Keratinocyte (primary cell): ENCODE results near the gene DLG2. TPM values are rescaled to one million over a fixed set of nuclear protein-coding genes. Genes with fewer than 3 reads are reported as not detected.

ENCODE experiments used
- DNase-seq: peaks from one replicate; pipeline ENCODE4 v3.0.0-alpha.2; 2011; ENCODE audit warnings: low read depth, missing footprints, low spot score
- FAIRE-seq: peaks from 2 replicates; lab custom pipeline; 2011; peaks lifted over from hg19 to GRCh38; lab: Jason Lieb, UNC
- H2AFZ ChIP-seq: 2 replicates; pipeline ENCODE4 v1.6.0; 2012; ENCODE audit warnings: low read length, control low read depth, inconsistent platforms; ENCODE audit not compliant: control insufficient read depth
- H3K27ac ChIP-seq: 2 replicates; pipeline ENCODE4 v1.5.1; 2011; ENCODE audit warnings: low read length; ENCODE audit not compliant: control insufficient read depth, insufficient read depth
- H3K27me3 ChIP-seq: 3 replicates; pipeline ENCODE4 v1.6.0; 2011; ENCODE audit warnings: low read length; ENCODE audit not compliant: control insufficient read depth, insufficient read depth; ENCODE audit errors: extremely low read depth
- H3K36me3 ChIP-seq, 2 experiments: 2 replicates in 1 of 2; 3 replicates in 1 of 2; pipeline ENCODE4 v1.5.1; 2011; ENCODE audit warnings: low read length in 2 of 2, mild to moderate bottlenecking in 1 of 2; ENCODE audit not compliant: control insufficient read depth in 2 of 2, insufficient read depth in 2 of 2; ENCODE audit errors: extremely low read depth in 1 of 2
- H3K4me1 ChIP-seq: 3 replicates; pipeline ENCODE4 v1.5.1; 2011; ENCODE audit warnings: low read length; ENCODE audit not compliant: control insufficient read depth, insufficient read depth; ENCODE audit errors: extremely low read depth
- H3K4me2 ChIP-seq: 3 replicates; pipeline ENCODE4 v1.6.0; 2011; ENCODE audit warnings: low read depth, low read length; ENCODE audit not compliant: control insufficient read depth, insufficient read depth; ENCODE audit errors: extremely low read depth
- H3K4me3 ChIP-seq, 3 experiments: fragments of 200-600 bp in 1 of 3; sonication (generic) in 1 of 3; 2 replicates in 2 of 3; 3 replicates in 1 of 3; pipeline ENCODE4 v1.5.1; 2011 to 2016; ENCODE audit warnings: low read length in 3 of 3, mild to moderate bottlenecking in 3 of 3, control low read depth in 2 of 3, inconsistent platforms in 1 of 3, low read depth in 1 of 3, mixed read lengths in 1 of 3, mixed run types in 1 of 3, moderate library complexity in 1 of 3; ENCODE audit not compliant: control insufficient read depth in 2 of 3, insufficient read depth in 2 of 3; ENCODE audit errors: extremely low read depth in 1 of 3
- H3K79me2 ChIP-seq: 2 replicates; pipeline ENCODE4 v1.6.0; 2012; ENCODE audit warnings: low read length; ENCODE audit not compliant: control insufficient read depth, insufficient read depth
- H3K9ac ChIP-seq: 3 replicates; pipeline ENCODE4 v1.6.0; 2011; ENCODE audit warnings: low read length; ENCODE audit not compliant: control insufficient read depth, insufficient read depth; ENCODE audit errors: extremely low read depth
- H3K9me1 ChIP-seq: 3 replicates; pipeline ENCODE4 v1.6.0; 2011; ENCODE audit warnings: low read length; ENCODE audit not compliant: control insufficient read depth, insufficient read depth; ENCODE audit errors: extremely low read depth
- H3K9me3 ChIP-seq: 2 replicates; pipeline ENCODE4 v1.5.1; 2012; ENCODE audit warnings: low read depth, low read length; ENCODE audit not compliant: control insufficient read depth
- H4K20me1 ChIP-seq: 3 replicates; pipeline ENCODE4 v1.6.0; 2011; ENCODE audit warnings: low read length; ENCODE audit not compliant: control insufficient read depth, insufficient read depth; ENCODE audit errors: extremely low read depth
- EZH2 ChIP-seq: IDR thresholded peaks from one replicate; pipeline ENCODE4 v1.6.1; 2012; ENCODE audit warnings: inconsistent platforms, mild to moderate bottlenecking, low read length, moderate library complexity
- dilution Hi-C: fragments of 300-500 bp; cut with MboI; formaldehyde crosslinking; loops from one replicate; pipeline ENCODE4 v1.7.0; 2020; ENCODE audit warnings: low sequenced_read_pairs; ENCODE audit not compliant: extremely low pct_ligation_motif_present
- polyA plus RNA-seq, 5 experiments: library from polyadenylated mRNA; depleted of rRNA in 3 of 5; stranded (reverse) in 3 of 5; stranded (forward) in 1 of 5; unstranded in 1 of 5; fragments of >200 nt; gene quantifications; 1 replicate in 1 of 5; 2 replicates in 3 of 5; 3 replicates in 1 of 5; pipeline versions ENCODE4 v1.2.1 to v1.2.3, GENCODE V29; 2011 to 2012; ENCODE audit warnings: missing spikeins in 2 of 5, low read depth in 1 of 5, low replicate concordance in 1 of 5
- TF ChIP-seq, protein P1 (sequence below), 3 experiments: IDR thresholded peaks in 1 of 3; conservative IDR thresholded peaks in 1 of 3; optimal IDR thresholded peaks in 1 of 3; 2 replicates in 2 of 3; 3 replicates in 1 of 3; pipeline versions ENCODE3 to v1.5.1; 2011; ENCODE audit warnings: low read length in 3 of 3, mild to moderate bottlenecking in 3 of 3, moderate library complexity in 2 of 3, control low read depth in 1 of 3, inconsistent platforms in 1 of 3; ENCODE audit not compliant: insufficient read depth in 2 of 3; ENCODE audit errors: extremely low read depth in 1 of 3

The DLG2 gene
- polyA plus RNA-seq, 1 donor (not counting 4 experiments of a cell fraction or from before 2014, with no cell fraction given) = 0.55 TPM

DNA sequence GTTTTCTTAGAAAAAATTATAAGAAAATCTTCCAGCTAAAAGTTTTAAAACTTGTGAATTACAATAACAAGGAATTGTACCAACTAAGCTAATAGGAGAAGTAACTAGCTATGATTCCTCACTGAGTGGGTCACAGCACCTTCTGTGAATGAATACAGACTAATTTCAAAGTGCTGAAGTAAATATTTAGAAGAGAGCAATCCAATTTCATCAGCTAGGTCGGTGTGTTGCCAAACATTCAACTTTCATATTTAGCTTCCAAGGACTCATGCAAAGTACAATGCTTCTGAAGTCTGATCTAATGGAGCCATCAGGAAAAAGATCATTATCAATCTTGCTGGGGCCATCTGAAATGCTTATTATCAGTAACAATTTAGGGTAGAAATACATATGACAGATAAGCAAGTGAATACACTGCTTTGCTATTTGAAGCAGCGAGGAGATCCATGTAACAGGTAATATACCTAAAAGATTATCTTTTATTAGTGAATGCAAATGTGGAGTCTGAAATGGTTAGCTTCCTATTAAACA lies 1590.4 kb downstream of the DLG2 start:
- Histone ChIP-seq H4K20me1 (no peaks in the 10 kb centered on the region), H3K9ac (no peak overlapping the region), H3K9me3 (no peaks in the 10 kb centered on the region), H3K27ac (no peak overlapping the region), H2AFZ (no peak overlapping the region), H3K9me1 (no peaks in the 10 kb centered on the region), H3K4me1 (no peaks in the 10 kb centered on the region), H3K79me2 (no peaks in the 10 kb centered on the region), H3K36me3 (no peaks in the 10 kb centered on the region), H3K4me2 (no peak overlapping the region), H3K4me3 (no peak overlapping the region), H3K27me3 (no peaks in the 10 kb centered on the region)
- FAIRE-seq = no peak
- no peak for DNase-seq
- no peak for TF ChIP-seq EZH2
- TF ChIP-seq, protein P1, sequence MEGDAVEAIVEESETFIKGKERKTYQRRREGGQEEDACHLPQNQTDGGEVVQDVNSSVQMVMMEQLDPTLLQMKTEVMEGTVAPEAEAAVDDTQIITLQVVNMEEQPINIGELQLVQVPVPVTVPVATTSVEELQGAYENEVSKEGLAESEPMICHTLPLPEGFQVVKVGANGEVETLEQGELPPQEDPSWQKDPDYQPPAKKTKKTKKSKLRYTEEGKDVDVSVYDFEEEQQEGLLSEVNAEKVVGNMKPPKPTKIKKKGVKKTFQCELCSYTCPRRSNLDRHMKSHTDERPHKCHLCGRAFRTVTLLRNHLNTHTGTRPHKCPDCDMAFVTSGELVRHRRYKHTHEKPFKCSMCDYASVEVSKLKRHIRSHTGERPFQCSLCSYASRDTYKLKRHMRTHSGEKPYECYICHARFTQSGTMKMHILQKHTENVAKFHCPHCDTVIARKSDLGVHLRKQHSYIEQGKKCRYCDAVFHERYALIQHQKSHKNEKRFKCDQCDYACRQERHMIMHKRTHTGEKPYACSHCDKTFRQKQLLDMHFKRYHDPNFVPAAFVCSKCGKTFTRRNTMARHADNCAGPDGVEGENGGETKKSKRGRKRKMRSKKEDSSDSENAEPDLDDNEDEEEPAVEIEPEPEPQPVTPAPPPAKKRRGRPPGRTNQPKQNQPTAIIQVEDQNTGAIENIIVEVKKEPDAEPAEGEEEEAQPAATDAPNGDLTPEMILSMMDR (optimal IDR thresholded peaks at IDR 0.05 in 1 of 3, IDR thresholded peaks at IDR 0.05 in 1 of 3, conservative IDR thresholded peaks at IDR 0.05 in 1 of 3; ENCODE audit: extremely low read depth in 1 of 3, insufficient read depth in 2 of 3, low read length in 3 of 3) = no peak
- dilution Hi-C loops = no loop called here

GRCh38 chr11:84035645-84036044 lies 1591.5 kb downstream of the DLG2 start:
- FAIRE-seq = no peak
- no peak overlapping the region for H3K4me2 ChIP-seq

More at GRCh38 chr11:84035645-84036044, 1591.5 kb downstream of the DLG2 start:
- no peaks in the 10 kb centered on the region for H3K27me3 ChIP-seq
- dilution Hi-C loops = no loop called here
- no peak for TF ChIP-seq EZH2
- TF ChIP-seq, protein P1 (optimal IDR thresholded peaks at IDR 0.05 in 1 of 3, IDR thresholded peaks at IDR 0.05 in 1 of 3, conservative IDR thresholded peaks at IDR 0.05 in 1 of 3; ENCODE audit: extremely low read depth in 1 of 3, insufficient read depth in 2 of 3, low read length in 3 of 3) = no peak
- no peak for DNase-seq
- H3K79me2 ChIP-seq = no peaks in the 10 kb centered on the region
- no peak overlapping the region for H3K27ac ChIP-seq
- no peaks in the 10 kb centered on the region for H3K4me1 ChIP-seq
- no peaks in the 10 kb centered on the region for H3K9me3 ChIP-seq
- no peak overlapping the region for H3K9ac ChIP-seq
- H3K36me3 ChIP-seq = no peaks in the 10 kb centered on the region
- no peak overlapping the region for H2AFZ ChIP-seq
- no peak overlapping the region for H3K4me3 ChIP-seq
- H3K9me1 ChIP-seq = no peaks in the 10 kb centered on the region
- H4K20me1 ChIP-seq = no peaks in the 10 kb centered on the region
